ENCODE measurements around the gene YWHAH.

Gene YWHAH

GRCh38 chr22:31983911-31984656, 39.7 kb downstream of the YWHAH start:
- no peak for DNase-seq

- no peak for DNase-seq
Measured at GRCh38 chr22:31987218-31987617, 42.9 kb downstream of the YWHAH start.

DNA sequence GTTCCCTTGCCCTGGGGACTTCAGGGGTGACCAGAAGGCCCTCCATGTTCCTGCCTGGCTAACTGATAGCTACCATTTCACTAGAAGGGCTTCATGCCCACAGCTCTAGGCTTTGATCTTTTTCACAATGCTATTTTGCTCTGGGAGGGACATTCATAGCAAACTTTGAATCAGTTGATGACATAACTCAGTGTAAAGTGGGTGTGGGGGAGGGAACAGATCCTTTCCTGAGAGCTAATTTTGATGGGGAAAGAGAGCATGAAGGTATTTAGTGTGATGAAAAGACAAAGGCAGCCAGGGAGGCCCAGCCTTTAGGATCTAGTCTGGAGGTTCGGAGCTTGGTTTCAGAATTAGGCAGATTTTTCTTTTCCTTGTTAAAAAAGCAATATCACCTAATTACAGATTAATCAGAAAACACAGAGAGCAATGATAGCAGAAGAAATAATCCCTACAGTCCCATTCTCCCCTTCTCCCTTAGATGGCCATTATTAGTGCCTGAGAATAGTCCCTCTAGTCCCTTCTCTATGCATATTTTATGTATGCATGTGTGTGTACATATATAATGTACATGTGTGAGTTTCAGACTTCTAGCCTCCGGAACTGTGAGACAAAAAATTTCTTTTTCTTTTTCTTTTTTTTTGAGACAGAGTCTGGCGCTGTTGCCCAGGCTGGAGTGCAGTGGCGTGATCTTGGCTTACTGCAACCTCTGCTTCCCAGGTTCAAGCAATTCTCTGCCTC, 46.9 kb downstream of the YWHAH start:
- DNase-seq, result no peak

GRCh38 chr22:31995046-31995445, 50.7 kb downstream of the YWHAH start:
- no peak for DNase-seq

- DNase-seq, result no peak
Measured at GRCh38 chr22:31995807-31996206, 51.5 kb downstream of the YWHAH start.

GRCh38 chr22:31998784-31999385, 54.5 kb downstream of the YWHAH start:
- DNase-seq, result no peak

GRCh38 chr22:32000181-32000580, 55.8 kb downstream of the YWHAH start:
- no peak for DNase-seq

GRCh38 chr22:32005453-32005852, 61.1 kb downstream of the YWHAH start:
- DNase-seq, result no peak

All from activated CD4-positive, alpha-beta T cell treated with anti-CD3 and anti-CD28 coated beads for 1 hour (primary cell).